ENCODE measurements around the gene TSPAN15. TPM values are rescaled to one million over a fixed set of nuclear protein-coding genes. Genes with fewer than 3 reads are reported as not detected.

Gene TSPAN15
- total and polyA plus RNA-seq, 2 experiments from 2014 or later: 6.6 to 10.1 TPM

DNA sequence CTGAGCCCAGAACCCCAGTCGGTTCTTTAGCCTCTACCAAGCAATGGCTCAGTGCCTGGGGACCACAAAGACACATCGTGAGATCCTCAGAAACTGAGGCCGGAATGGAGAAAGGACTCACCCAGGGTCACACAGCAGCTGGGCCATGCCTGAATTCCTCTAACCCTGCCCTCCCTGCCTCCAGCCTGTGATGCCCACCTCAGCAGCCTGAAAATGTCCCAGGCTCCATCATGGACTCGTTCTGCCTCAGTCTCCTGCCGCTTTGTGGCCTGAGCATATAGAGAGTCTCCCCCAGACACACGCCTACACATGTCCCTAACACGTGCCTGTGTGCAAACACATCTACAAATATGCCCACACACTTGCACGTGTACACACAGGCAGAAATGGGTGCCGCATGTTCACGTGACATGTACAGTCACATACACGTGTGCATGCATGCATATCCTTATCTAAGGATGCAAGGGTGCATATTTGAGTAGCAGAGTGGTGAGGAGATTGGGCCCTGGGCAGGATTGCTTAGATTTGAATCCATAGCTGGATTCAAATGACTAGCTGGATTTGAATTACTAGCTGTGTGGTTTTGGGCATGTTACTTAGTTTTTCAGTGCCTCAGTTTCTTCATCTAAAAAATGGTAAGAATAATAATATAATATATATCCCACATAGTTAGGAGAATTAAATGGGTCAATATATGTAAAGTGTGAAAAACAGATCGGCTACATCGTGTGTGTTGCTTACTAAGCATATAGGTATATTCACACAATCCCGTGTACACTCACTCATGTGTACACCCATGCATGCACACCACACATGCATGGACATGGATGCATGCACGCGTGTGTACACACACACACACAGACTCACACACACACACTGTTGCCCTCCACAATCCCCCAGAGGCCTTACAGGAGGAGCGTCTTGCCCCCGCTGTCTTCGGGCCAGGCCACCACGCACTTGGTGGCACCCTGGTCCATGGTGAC lies 36.9 kb upstream of the TSPAN15 start:
- H3K4me2 ChIP-seq: no peak overlapping the region
- H3K36me3 ChIP-seq (ENCODE audit: insufficient read depth): no peaks in the 10 kb centered on the region
- peaks cover 6% of the 10 kb centered on the region for H3K4me1 Mint-ChIP-seq

GRCh38 chr10:69415049-69415448 lies 36.2 kb upstream of the TSPAN15 start:
- no peaks in the 10 kb centered on the region for H3K36me3 ChIP-seq (ENCODE audit: insufficient read depth)
- H3K4me2 ChIP-seq: no peak overlapping the region
- no peaks in the 10 kb centered on the region for H3K79me2 ChIP-seq (replicated peaks; ENCODE audit: insufficient read depth)
- H3K27me3 Mint-ChIP-seq (ENCODE audit: insufficient read depth, low read depth, poor library complexity): peaks cover 5% of the 10 kb centered on the region
- no peaks in the 10 kb centered on the region for H4K20me1 ChIP-seq (replicated peaks; ENCODE audit: insufficient read depth)
- no peak overlapping the region for H3K4me3 Mint-ChIP-seq
- H3F3A ChIP-seq (replicated peaks; ENCODE audit: low read depth): no peaks in the 10 kb centered on the region
- TF ChIP-seq EZH2phosphoT487 (IDR thresholded peaks at IDR 0.05; ENCODE audit: unreplicated experiment): no peak
- TF ChIP-seq, protein P1, sequence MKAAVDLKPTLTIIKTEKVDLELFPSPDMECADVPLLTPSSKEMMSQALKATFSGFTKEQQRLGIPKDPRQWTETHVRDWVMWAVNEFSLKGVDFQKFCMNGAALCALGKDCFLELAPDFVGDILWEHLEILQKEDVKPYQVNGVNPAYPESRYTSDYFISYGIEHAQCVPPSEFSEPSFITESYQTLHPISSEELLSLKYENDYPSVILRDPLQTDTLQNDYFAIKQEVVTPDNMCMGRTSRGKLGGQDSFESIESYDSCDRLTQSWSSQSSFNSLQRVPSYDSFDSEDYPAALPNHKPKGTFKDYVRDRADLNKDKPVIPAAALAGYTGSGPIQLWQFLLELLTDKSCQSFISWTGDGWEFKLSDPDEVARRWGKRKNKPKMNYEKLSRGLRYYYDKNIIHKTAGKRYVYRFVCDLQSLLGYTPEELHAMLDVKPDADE (IDR thresholded peaks at IDR 0.05): no peak
- TF ChIP-seq, protein P2, sequence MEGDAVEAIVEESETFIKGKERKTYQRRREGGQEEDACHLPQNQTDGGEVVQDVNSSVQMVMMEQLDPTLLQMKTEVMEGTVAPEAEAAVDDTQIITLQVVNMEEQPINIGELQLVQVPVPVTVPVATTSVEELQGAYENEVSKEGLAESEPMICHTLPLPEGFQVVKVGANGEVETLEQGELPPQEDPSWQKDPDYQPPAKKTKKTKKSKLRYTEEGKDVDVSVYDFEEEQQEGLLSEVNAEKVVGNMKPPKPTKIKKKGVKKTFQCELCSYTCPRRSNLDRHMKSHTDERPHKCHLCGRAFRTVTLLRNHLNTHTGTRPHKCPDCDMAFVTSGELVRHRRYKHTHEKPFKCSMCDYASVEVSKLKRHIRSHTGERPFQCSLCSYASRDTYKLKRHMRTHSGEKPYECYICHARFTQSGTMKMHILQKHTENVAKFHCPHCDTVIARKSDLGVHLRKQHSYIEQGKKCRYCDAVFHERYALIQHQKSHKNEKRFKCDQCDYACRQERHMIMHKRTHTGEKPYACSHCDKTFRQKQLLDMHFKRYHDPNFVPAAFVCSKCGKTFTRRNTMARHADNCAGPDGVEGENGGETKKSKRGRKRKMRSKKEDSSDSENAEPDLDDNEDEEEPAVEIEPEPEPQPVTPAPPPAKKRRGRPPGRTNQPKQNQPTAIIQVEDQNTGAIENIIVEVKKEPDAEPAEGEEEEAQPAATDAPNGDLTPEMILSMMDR (conservative IDR thresholded peaks at IDR 0.05; ENCODE audit: low read depth in 2 of 2): peak in 1 of 2 experiments; percentile 34; a peak in 2 of 4 replicates
- no peak for DNase-seq (ENCODE audit: low spot score)
- H3K27me3 ChIP-seq (ENCODE audit: insufficient read depth): no peaks in the 10 kb centered on the region
- peak; percentile 25 for ATAC-seq
- no peaks in the 10 kb centered on the region for H3K9me2 ChIP-seq (ENCODE audit: insufficient read depth)
- H3K4me1 ChIP-seq (ENCODE audit: insufficient read depth): no peaks in the 10 kb centered on the region
- no peaks in the 10 kb centered on the region for H3K9me3 Mint-ChIP-seq
- H3K4me3 ChIP-seq: no peak overlapping the region
- no peaks in the 10 kb centered on the region for H3K36me3 Mint-ChIP-seq (ENCODE audit: low read depth)
- H2AFZ ChIP-seq: no peak overlapping the region
- no peak overlapping the region for H3K27ac Mint-ChIP-seq
- H3K27ac ChIP-seq (ENCODE audit: low read depth): no peak overlapping the region
- peaks cover 5% of the 10 kb centered on the region for H3K4me1 Mint-ChIP-seq

More for the DNA sequence above, 36.9 kb upstream of the TSPAN15 start:
- H3K27ac Mint-ChIP-seq: no peak overlapping the region
- no peaks in the 10 kb centered on the region for H3K79me2 ChIP-seq (replicated peaks; ENCODE audit: insufficient read depth)
- no peak overlapping the region for H3K27ac ChIP-seq (ENCODE audit: low read depth)
- DNase-seq (ENCODE audit: low spot score) (no peak), ATAC-seq (no peak)
- H3K27me3 Mint-ChIP-seq (ENCODE audit: insufficient read depth, low read depth, poor library complexity): peaks cover 3% of the 10 kb centered on the region
- H3K36me3 Mint-ChIP-seq (ENCODE audit: low read depth): no peaks in the 10 kb centered on the region
- H4K20me1 ChIP-seq (replicated peaks; ENCODE audit: insufficient read depth): no peaks in the 10 kb centered on the region
- no peaks in the 10 kb centered on the region for H3K9me2 ChIP-seq (ENCODE audit: insufficient read depth)
- no peaks in the 10 kb centered on the region for H3F3A ChIP-seq (replicated peaks; ENCODE audit: low read depth)
- no peak overlapping the region for H3K4me3 ChIP-seq
- TF ChIP-seq, protein P2 (conservative IDR thresholded peaks at IDR 0.05; ENCODE audit: low read depth in 2 of 2): no peak
- TF ChIP-seq CREB1 (CRISPR knock-in tag; IDR thresholded peaks at IDR 0.05; ENCODE audit: low read depth): no peak
- no peak for TF ChIP-seq EZH2 (IDR thresholded peaks at IDR 0.05; ENCODE audit: low read depth, unreplicated experiment)
- TF ChIP-seq ZNF114 (CRISPR knock-in tag; IDR thresholded peaks at IDR 0.05): no peak
- TF ChIP-seq STAT1 (IDR thresholded peaks at IDR 0.05; ENCODE audit: unreplicated experiment): no peak
- TF ChIP-seq EZH2phosphoT487 (IDR thresholded peaks at IDR 0.05; ENCODE audit: unreplicated experiment): no peak
- TF ChIP-seq POLR2AphosphoS5 (IDR thresholded peaks at IDR 0.05; ENCODE audit: low read depth): no peak
- H3K27me3 ChIP-seq (ENCODE audit: insufficient read depth): peaks cover 3% of the 10 kb centered on the region; the same call in 1 of the 2 replicates
- H3K9me3 Mint-ChIP-seq: no peaks in the 10 kb centered on the region
- H3K4me3 Mint-ChIP-seq: no peak overlapping the region
- H3K4me1 ChIP-seq (ENCODE audit: insufficient read depth): no peaks in the 10 kb centered on the region
- no peak overlapping the region for H2AFZ ChIP-seq

Data from GM23338 (cell line).